H1 (cell line): Measurements from ENCODE around the gene HIVEP3. TPM values are rescaled to one million over a fixed set of nuclear protein-coding genes. Genes with fewer than 3 reads are reported as not detected.

Source experiments
- ASH2L ChIP-seq: fragments of 200-600, 300-600 bp; sonication (generic); IDR thresholded peaks from one replicate; pipeline ENCODE4 v1.7.1; 2017; ENCODE audit warnings: low read length
- CHD1 ChIP-seq: IDR thresholded peaks from 2 replicates; pipeline ENCODE4 v1.6.1; 2012; ENCODE audit warnings: low read depth, low read length, improper control_type of control experiment
- EGR1 ChIP-seq: IDR thresholded peaks from 2 replicates; pipeline ENCODE4 v1.6.1; 2011; ENCODE audit warnings: low read depth, low read length, borderline replicate concordance
- NANOG ChIP-seq: IDR thresholded peaks from 2 replicates; pipeline ENCODE4 v1.6.1; 2011; ENCODE audit warnings: low read length, low read depth, mild to moderate bottlenecking, inconsistent platforms; ENCODE audit not compliant: insufficient read depth, poor library complexity, severe bottlenecking
- SP4 ChIP-seq: IDR thresholded peaks from 2 replicates; pipeline ENCODE4 v1.6.1; 2012; ENCODE audit warnings: low read length, inconsistent platforms
- TAF1 ChIP-seq: IDR thresholded peaks from 2 replicates; pipeline ENCODE4 v1.6.1; 2011; ENCODE audit warnings: mild to moderate bottlenecking, low read depth, low read length
- polyA plus RNA-seq, 7 experiments: library from polyadenylated mRNA; depleted of rRNA in 3 of 7; stranded (reverse) in 5 of 7; unstranded in 2 of 7; fragments of >200 nt in 5 of 7; fragments of 200-250 nt in 2 of 7; gene quantifications; 1 replicate in 5 of 7; 2 replicates in 1 of 7; 4 replicates in 1 of 7; pipeline versions ENCODE4 v1.2.1 to v1.2.3, GENCODE V29; 2011 to 2013; ENCODE audit warnings: missing spikeins in 2 of 7, mixed read lengths in 2 of 7
- total RNA-seq: library from RNA; stranded (reverse); fragmentation: NEBNext Ultra II Directional; extraction: Animal tissue kit (Norgen Biotek cat#: 25700); gene quantifications from 2 replicates; pipeline ENCODE4 v1.2.1, GENCODE V29; 2021

HIVEP3 gene
- total and polyA plus RNA-seq, 2 of the 8 experiments (the other 6 are each of a cell fraction or from before 2014, with no cell fraction given), result 0.24 to 0.69 TPM

- TF ChIP-seq TAF1 (no peak), NANOG (no peak), SP4 (no peak), EGR1 (no peak), ASH2L (no peak), CHD1 (no peak)
- TF ChIP-seq, all 59 proteins: peak for 0
Measured at GRCh38 chr1:41591891-41592290, 326.8 kb downstream of the HIVEP3 start (continued).
